ENCODE data around the gene PPP2R5A.

DNA sequence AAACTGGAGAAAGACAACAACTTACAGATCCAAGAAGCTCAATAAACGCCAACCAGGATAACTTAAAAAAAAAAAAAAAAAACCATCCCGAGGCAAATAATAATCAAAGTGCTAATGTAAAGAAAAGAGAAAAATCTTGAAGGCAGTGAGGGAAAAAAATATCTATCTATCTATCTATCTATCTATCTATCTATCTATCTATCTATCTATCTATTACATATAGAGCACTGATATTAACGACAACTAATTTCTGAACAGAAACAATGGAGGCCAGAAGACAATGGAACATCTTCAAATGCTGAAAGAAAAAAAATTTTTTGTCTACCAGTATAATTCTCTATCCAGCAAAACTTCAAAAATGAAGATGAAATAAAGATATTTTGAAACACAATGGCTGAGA, 111.4 kb downstream of the PPP2R5A start:
- no peak for TF ChIP-seq EZH2 (IDR thresholded peaks at IDR 0.05; ENCODE audit: borderline replicate concordance, low read depth, low read length, severe bottlenecking)
- TF ChIP-seq, protein P1, sequence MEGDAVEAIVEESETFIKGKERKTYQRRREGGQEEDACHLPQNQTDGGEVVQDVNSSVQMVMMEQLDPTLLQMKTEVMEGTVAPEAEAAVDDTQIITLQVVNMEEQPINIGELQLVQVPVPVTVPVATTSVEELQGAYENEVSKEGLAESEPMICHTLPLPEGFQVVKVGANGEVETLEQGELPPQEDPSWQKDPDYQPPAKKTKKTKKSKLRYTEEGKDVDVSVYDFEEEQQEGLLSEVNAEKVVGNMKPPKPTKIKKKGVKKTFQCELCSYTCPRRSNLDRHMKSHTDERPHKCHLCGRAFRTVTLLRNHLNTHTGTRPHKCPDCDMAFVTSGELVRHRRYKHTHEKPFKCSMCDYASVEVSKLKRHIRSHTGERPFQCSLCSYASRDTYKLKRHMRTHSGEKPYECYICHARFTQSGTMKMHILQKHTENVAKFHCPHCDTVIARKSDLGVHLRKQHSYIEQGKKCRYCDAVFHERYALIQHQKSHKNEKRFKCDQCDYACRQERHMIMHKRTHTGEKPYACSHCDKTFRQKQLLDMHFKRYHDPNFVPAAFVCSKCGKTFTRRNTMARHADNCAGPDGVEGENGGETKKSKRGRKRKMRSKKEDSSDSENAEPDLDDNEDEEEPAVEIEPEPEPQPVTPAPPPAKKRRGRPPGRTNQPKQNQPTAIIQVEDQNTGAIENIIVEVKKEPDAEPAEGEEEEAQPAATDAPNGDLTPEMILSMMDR (IDR thresholded peaks at IDR 0.05; ENCODE audit: borderline replicate concordance, extremely low read depth, low read length, poor library complexity, severe bottlenecking) = no peak

All from DND-41 (cell line).